ENCODE data around the gene NOS3. TPM values are rescaled to one million over a fixed set of nuclear protein-coding genes. Genes with fewer than 3 reads are reported as not detected.

The NOS3 gene
- total RNA-seq, 2 donors from 2014 or later, result 4.0 to 4.2 TPM

DNA sequence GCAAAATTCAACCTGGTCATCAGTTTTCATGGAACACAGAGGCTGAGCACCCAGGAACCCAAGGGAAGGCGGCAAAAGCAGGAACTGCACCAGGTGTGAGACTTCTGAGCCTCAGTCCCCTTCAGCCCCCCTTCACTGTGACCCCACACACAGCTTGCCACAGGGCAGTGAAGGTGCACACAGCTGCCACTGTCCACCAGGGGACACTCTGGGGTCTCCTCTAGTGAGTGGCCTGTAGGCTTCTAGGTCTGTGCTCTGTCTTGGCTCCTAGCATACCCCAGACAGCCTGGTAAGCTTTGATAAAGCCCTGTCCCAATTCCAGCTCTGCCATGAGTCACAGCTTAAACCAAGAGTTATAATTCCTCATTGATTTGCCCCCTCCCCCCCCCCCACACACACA, 24.8 kb upstream of the NOS3 start:
- DNase-seq, result no peak
- no peaks in the 10 kb centered on the region for H3K27me3 ChIP-seq

DNA sequence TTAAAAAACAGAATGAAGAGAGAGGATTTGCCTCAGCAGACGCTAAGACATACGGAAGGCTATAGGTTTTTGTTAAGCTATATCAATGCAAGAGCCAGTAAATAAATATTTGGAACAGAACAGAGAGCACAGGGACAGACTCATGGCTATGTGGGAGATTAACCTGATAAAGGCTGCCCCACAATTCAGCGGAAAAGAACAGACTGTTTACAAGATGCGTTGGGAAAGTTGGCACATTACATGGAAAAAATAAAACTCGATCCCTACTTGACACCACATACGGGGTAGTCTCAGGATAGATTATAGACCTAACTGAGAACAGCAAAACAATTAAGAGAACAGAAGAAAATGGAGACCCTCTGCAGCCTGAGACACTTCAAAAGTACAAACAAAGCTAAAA, 23.5 kb upstream of the NOS3 start:
- H3K27ac ChIP-seq, result no peak overlapping the region
- intact Hi-C loops (cut with DNase I), result loop anchor here (2.0 kb wide), 1 partner anchor 17 kb away; no protein-coding TSS in a partner anchor

More for the DNA sequence above, 24.8 kb upstream of the NOS3 start:
- Histone ChIP-seq H3K4me3 (no peak overlapping the region), H3K36me3 (no peaks in the 10 kb centered on the region), H3K9ac (ENCODE audit: low read depth in 2 of 2, low read length in 2 of 2) (no peak overlapping the region), H3K9me3 (no peaks in the 10 kb centered on the region), H3K27ac (no peak overlapping the region), H3K4me1 (no peaks in the 10 kb centered on the region)
- TF ChIP-seq, protein P1, sequence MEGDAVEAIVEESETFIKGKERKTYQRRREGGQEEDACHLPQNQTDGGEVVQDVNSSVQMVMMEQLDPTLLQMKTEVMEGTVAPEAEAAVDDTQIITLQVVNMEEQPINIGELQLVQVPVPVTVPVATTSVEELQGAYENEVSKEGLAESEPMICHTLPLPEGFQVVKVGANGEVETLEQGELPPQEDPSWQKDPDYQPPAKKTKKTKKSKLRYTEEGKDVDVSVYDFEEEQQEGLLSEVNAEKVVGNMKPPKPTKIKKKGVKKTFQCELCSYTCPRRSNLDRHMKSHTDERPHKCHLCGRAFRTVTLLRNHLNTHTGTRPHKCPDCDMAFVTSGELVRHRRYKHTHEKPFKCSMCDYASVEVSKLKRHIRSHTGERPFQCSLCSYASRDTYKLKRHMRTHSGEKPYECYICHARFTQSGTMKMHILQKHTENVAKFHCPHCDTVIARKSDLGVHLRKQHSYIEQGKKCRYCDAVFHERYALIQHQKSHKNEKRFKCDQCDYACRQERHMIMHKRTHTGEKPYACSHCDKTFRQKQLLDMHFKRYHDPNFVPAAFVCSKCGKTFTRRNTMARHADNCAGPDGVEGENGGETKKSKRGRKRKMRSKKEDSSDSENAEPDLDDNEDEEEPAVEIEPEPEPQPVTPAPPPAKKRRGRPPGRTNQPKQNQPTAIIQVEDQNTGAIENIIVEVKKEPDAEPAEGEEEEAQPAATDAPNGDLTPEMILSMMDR (IDR thresholded peaks at IDR 0.05), result no peak
- intact Hi-C loops (cut with DNase I), result loop anchor here (2.0 kb wide), 1 partner anchor 19 kb away; no protein-coding TSS in a partner anchor

DNA sequence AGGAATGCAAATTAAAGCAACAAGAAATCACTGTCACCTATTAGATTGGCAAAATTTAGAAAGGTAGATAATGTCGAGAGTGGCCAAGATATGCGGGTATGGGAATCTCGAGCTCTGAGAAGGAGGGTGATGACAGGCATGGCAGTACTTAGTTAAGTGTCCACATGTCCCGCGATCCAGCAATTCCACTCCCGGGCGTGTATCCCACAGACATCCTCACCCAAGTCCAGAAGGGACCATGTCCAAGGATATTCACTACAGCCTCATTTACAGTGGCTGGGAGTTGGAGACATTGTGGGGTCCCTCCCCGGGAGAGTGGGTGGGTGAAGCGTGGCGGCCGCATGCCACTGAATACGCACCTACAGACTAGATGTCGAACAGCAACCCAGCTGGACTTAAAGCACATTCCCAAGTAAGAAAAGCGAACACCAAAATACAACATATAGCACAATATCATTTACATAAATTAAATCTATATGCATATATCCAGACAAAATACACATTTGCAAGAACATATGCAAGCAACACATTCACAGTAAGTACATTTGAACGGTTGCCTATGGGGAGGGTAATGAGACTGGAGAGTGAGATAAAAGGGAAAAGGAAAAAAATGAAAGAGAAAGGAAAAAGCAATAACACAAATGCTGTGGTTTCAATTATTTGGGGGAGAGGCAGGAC, 22.6 kb upstream of the NOS3 start:
- Histone ChIP-seq H3K9ac (ENCODE audit: low read depth in 2 of 2, low read length in 2 of 2) (no peak overlapping the region), H3K4me3 (no peak overlapping the region), H3K4me1 (no peaks in the 10 kb centered on the region), H3K36me3 (no peaks in the 10 kb centered on the region), H3K9me3 (no peaks in the 10 kb centered on the region), H3K27ac (no peak overlapping the region), H3K27me3 (no peaks in the 10 kb centered on the region)
- TF ChIP-seq, protein P1 (IDR thresholded peaks at IDR 0.05), result no peak
- DNase-seq, result no peak
- intact Hi-C loops (cut with DNase I), result no loop called here

More for the DNA sequence above, 23.5 kb upstream of the NOS3 start:
- Histone ChIP-seq H3K27me3 (no peaks in the 10 kb centered on the region), H3K9me3 (no peaks in the 10 kb centered on the region), H3K4me3 (no peak overlapping the region), H3K36me3 (no peaks in the 10 kb centered on the region), H3K4me1 (no peaks in the 10 kb centered on the region), H3K9ac (ENCODE audit: low read depth in 2 of 2, low read length in 2 of 2) (no peak overlapping the region)
- TF ChIP-seq, protein P1 (IDR thresholded peaks at IDR 0.05), result no peak
- DNase-seq, result no peak

DNA sequence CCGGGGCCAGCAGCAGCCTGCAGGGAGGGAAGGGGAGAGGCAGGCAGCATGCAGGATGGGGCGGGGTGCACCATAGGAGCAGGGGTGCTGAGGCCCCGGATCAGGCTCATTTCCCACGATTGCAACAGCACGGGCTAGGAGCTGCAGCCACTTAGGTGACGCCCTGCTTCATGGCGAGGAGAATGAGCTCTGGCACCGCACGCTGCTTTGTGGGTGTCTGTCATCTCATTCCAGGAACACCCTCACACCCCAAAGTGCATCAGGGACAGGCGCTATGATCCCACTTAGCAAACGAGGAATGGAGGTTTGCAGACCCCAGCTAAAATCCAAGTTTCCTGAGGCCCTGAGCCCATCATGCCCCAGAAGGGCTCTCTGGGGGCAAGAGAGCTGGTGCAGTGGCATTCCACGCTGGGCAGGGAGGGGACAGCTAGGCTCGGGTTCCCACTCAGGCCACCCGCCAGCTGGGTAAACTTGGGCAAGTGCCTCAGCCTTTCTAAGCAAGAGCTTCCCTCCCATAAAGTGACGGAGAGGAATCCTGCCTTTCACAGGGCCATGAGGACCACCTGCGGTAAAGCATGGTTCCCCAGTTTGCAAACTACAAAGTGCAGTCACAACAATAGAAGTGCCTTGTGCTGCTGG, 22.0 kb upstream of the NOS3 start:
- Histone ChIP-seq H3K4me3 (no peak overlapping the region), H3K36me3 (no peaks in the 10 kb centered on the region), H3K27ac (no peak overlapping the region), H3K27me3 (no peaks in the 10 kb centered on the region), H3K4me1 (no peaks in the 10 kb centered on the region), H3K9ac (ENCODE audit: low read depth in 2 of 2, low read length in 2 of 2) (no peak overlapping the region), H3K9me3 (no peaks in the 10 kb centered on the region)
- intact Hi-C loops (cut with DNase I), result no loop called here
- DNase-seq, result no peak
- TF ChIP-seq, protein P1 (IDR thresholded peaks at IDR 0.05), result no peak

DNA sequence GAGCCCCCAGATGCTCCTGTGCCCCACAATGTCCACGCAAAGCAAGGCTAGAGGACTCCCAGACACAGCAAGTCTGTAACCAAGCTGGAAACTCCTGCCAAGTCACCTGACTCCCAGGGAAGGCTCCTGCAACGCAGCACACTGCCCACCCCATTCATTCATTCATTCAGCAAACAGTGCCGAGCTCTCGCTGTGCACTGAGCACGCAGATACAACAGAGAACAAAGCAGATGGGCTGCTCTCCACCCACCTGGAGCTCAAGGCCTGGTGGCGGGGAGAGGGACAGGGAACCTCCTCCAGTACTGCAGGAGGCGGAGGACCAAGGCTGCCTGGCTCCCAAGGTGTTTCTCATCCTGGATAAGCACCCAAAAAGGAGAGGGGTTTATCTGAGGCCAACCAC, 21.3 kb upstream of the NOS3 start:
- intact Hi-C loops (cut with DNase I), result no loop called here
- Histone ChIP-seq H3K9me3 (no peaks in the 10 kb centered on the region), H3K4me1 (no peaks in the 10 kb centered on the region), H3K27me3 (no peaks in the 10 kb centered on the region), H3K36me3 (no peaks in the 10 kb centered on the region), H3K27ac (no peak overlapping the region), H3K9ac (ENCODE audit: low read depth in 2 of 2, low read length in 2 of 2) (no peak overlapping the region), H3K4me3 (no peak overlapping the region)
- TF ChIP-seq, protein P1 (IDR thresholded peaks at IDR 0.05), result no peak
- no peak for DNase-seq

Data from colonic mucosa (tissue), 4 donors.